GM20000 (cell line): ENCODE results near the gene MRNIP.
A peak's percentile ranks its signal among the peaks of the same experiment; 100 is the strongest.

Experiments used
- DNase-seq: peaks from one replicate; pipeline ENCODE4 v3.0.0; 2012; ENCODE audit warnings: low spot score
- TF ChIP-seq, protein P1 (sequence below): IDR thresholded peaks from 2 replicates; pipeline ENCODE4 v1.5.1; 2012; ENCODE audit warnings: mild to moderate bottlenecking, control low read depth; ENCODE audit errors: extremely low read depth, missing control alignments

MRNIP gene

DNA sequence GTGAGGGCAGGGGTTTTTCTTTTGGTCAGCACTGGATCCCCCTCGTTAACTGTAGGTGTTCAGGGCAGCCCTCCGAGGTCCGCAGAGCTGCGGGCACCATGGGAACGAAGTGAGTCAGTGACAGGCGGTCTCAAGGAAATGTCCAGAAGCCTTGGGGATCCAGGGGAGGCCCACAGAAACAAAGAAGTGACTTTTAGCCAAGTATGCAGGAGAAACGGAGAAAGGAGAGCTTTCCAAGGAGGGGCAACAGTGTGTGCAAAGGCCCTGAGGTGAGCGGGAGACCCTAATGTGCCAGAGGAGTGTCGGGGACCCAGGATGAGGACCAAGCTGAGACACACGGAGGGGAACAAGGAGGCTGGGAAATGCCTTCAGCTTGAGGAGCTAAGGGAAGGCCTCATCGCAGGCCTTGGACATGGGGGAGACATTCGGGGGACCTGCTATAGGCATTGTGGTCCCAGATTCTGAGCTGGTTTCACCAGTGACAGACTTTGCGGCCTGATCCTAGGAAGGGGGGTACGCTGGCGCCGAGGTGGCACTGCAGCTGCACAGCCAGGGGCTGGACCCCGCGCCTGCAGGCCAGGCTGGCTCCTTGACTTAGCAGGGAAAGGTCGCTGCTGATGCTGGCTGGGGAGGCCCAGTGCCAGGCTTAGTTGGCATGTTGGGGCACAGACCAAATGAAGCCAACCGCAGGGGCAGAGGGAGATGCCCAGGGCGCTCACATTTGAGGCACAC lies 61.6 kb downstream of the MRNIP start:
- TF ChIP-seq, protein P1, sequence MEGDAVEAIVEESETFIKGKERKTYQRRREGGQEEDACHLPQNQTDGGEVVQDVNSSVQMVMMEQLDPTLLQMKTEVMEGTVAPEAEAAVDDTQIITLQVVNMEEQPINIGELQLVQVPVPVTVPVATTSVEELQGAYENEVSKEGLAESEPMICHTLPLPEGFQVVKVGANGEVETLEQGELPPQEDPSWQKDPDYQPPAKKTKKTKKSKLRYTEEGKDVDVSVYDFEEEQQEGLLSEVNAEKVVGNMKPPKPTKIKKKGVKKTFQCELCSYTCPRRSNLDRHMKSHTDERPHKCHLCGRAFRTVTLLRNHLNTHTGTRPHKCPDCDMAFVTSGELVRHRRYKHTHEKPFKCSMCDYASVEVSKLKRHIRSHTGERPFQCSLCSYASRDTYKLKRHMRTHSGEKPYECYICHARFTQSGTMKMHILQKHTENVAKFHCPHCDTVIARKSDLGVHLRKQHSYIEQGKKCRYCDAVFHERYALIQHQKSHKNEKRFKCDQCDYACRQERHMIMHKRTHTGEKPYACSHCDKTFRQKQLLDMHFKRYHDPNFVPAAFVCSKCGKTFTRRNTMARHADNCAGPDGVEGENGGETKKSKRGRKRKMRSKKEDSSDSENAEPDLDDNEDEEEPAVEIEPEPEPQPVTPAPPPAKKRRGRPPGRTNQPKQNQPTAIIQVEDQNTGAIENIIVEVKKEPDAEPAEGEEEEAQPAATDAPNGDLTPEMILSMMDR: no peak
- peak; percentile 19 for DNase-seq

DNA sequence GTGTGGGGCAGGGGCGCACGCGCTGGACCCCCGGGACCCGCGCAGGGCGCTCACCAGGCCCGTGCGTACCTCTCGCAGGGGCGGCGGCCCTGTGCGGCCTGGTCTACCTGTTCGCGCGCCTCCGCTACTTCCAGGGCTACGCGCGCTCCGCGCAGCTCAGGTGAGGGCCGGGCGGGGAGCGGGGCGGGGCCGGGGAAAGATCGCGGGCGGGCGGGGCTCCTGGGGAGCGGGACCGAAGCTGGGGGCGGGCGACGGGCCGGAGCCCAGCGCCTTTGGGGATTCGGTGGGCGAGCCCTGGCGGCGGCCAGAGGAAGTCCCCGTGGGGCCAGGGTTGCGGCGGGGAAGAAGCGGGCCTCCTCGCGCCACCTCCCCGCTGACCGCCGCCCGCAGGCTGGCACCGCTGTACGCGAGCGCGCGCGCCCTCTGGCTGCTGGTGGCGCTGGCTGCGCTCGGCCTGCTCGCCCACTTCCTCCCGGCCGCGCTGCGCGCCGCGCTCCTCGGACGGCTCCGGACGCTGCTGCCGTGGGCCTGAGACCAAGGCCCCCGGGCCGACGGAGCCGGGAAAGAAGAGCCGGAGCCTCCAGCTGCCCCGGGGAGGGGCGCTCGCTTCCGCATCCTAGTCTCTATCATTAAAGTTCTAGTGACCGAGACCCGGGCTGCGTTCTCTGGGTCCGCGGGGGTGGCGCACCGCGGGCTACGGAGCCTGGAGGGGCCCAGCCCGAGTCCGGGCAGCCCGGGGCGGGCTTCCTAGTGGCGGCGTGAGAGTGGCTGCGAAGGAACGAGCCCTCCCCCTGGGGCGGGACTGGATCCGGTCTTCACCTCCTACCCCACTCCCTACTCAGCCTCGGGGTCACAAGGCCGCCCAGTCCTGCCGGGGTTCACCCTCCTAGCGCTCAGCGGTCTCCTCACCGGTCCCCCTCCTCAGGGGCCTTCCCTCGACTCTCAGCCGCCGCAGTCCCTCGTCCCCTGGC lies 62.5 kb downstream of the MRNIP start:
- TF ChIP-seq, protein P1: peak; percentile 91
- peak; percentile 90 for DNase-seq

DNA sequence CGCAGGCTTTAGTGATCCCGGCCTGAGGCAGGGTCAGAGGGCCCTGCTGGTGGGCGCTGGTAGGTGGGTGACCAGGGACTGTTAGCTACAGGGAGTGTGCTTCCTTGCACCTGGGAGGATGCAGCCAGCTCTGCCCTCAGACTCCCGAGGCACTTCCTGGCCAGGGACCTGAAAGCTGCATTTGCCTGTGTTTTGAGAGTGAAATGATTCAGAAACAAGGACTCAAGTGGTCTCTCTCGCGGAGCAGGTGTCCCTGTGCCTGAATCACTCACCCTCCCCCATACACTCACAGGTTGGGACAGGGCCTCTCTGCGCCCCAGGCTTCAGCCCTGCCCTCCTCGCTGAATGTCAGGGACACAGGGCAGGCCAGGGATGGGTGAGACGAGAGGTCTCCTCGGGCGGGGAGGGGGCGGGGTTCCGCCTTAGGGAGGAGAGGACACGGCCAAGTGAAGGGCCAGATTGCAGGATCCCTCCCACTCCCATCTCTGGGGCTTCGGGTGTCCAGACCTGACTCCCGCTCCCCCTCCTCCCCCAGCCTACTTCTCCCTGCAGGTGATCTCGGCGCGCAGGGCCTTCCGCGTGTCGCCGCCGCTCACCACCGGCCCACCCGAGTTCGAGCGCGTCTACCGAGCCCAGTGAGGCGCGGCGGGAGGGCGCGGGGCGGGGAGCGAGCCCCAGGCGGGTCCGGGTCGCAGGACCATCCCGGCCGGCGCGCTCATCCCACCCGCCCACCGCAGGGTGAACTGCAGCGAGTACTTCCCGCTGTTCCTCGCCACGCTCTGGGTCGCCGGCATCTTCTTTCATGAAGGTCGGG lies 63.4 kb downstream of the MRNIP start:
- DNase-seq: peak; percentile 45
- TF ChIP-seq, protein P1: no peak

DNA sequence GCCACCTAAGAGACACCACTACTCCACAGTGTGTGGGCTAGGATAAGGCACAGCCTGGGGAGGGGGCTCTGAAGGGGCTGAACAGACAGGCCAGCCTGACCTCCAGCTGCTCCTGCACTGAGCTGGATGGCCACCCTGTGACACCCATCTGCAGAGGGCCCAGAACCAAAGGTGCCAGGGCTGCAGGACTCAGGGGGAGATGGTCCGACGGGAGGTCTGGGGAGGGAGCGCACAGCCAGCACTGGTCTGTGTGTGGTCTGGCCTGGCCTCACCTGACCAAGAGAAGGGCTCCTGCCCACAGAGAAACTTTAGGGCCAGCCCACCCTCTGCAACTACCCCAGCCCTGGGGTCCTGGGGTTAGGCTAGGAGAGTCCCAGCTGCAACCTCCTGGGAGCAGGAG lies 64.0 kb downstream of the MRNIP start:
- no peak for DNase-seq
- TF ChIP-seq, protein P1: no peak

DNA sequence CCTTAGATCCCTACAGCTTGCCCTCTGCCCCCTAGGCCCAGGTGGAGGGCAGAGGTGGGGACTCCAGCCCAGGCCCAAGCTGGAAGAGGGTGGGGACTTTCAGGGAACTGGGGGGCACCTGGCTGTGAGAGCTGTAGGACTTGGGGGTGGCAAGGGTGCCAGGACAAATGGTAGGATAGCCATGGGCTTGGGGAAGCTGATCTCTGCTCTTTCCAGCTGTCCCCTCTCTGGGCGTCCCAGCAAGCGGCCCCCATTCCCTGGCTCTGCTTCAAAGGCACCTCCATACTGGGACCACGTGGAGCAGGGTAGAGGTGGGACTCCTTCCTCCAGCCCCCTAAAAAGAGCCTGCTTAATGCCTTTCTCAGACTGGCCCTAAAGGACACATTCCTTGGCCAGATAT lies 64.4 kb downstream of the MRNIP start:
- TF ChIP-seq, protein P1: no peak
- peak; percentile 15 for DNase-seq

DNA sequence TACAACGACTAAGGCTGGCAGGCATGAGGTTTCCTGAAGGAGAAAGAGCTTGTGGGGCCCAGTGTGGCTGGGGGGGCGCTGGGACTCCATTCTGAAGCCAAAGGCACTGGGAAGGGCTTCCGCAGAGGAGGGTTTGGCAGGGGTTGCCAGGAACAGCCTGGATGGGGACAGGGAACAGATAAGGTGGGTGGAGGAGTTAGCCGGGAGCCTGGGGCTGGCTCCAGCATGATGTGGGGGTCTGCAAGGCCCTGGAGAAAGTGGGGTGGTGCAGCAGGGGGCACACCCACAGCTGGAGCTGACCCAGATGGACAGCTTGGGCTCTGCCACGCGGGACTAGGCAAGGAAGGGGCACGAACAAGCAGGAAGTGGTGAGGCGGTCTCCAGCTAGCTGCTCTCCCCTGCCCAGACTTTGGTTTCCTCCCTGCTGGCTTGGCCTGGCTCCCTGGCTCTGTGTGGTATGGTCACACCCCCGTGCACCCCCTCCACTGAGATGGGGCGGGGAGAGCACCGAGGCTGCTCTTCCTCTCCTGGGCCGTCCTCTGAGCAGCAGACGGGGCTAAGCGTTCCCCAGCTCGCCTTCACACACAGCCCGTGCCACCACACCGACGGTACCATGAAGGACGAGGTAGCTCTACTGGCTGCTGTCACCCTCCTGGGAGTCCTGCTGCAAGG lies 65.0 kb downstream of the MRNIP start, which contains the start of gene LTC4S:
Gene LTC4S, plus strand, starts transcription at position 519 of the 672 bp plus-strand sequence. Its CDS starts 95 bp downstream, at position 614.
- DNase-seq: peak; percentile 55

More for the DNA sequence above, 65.0 kb downstream of the MRNIP start, which contains the start of gene LTC4S:
- TF ChIP-seq, protein P1: no peak
